Measurements from ENCODE around the gene SETBP1.

DNA sequence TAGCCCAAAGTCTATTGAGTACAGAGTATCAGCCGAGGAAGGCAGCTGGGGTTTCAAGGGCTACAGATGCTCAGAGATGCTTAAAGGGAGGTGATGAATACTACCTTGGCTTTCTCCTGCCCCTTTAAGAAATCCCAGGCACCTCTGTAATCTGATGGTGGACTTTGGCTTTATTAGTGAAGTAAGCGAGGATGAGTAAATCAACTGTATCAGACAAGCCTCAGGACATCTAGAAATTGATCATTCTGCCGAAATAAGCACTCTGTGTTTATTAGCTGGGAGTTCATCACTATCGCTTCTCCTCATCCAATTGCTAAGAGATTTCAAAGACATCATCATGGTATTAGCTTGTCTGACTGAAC, 344.4 kb downstream of the SETBP1 start:
- TF ChIP-seq POLR2A (IDR thresholded peaks at IDR 0.05) (no peak), CTCF (IDR thresholded peaks at IDR 0.05) (no peak)

All from lower leg skin (tissue), 3 donors.